Astrocyte (in vitro differentiated cells and primary cell): ENCODE measurements around the gene HSPA2.

Experiments used
- CTCF ChIP-seq: IDR thresholded peaks from 2 replicates; pipeline ENCODE4 v1.5.1; 2011; ENCODE audit warnings: low read depth, mild to moderate bottlenecking, inconsistent platforms, low read length, moderate library complexity; ENCODE audit not compliant: insufficient read depth
- EZH2 ChIP-seq: IDR thresholded peaks from 2 replicates; pipeline ENCODE4 v1.6.1; 2012; ENCODE audit warnings: mild to moderate bottlenecking, low read length, inconsistent platforms; ENCODE audit not compliant: insufficient read depth

DNA sequence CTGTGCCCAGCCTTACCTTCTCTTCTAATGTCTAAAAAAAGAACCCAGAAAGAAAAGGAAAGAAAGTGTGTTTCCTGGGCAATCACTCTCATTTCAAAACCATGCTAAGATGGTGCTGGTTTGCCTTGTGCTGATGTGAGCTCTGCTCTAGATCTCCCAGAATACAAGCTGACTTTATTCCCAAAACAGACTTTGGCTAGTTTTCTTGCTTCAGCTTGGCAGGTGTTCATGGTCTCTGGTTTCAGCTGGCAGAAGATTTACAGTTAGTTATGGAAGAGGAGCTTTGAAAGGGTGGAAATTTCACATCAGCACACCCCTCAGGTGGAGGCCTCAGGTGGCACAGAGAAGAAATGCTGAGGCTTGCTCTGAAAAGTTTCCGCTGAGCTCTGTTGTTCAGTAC, 43.6 kb downstream of the HSPA2 start:
- TF ChIP-seq CTCF (no peak), EZH2 (no peak)
